SK-MEL-5 (cell line): ENCODE measurements around the gene KANK3. TPM values are rescaled to one million over a fixed set of nuclear protein-coding genes. Genes with fewer than 3 reads are reported as not detected.
"Not testable (repeated sequence)": the region's sequence is repeated elsewhere in the genome, so short reads cannot be mapped to it uniquely, and the experiment has no call there.

Experiments
- DNase-seq: peaks from one replicate; pipeline ENCODE4 v3.0.0-alpha.2; 2016; ENCODE audit warnings: low read depth, low spot score
- in situ Hi-C: cut with HindIII; loops from 2 replicates; pipeline ENCODE4 v1.10.0; 2016; ENCODE audit warnings: low sequenced_read_pairs, high pct_unique_total_duplicates, low pct_unique_long_range_greater_than_20kb
- total RNA-seq: library from RNA; depleted of rRNA; stranded (reverse); fragments of >200 nt; shearing (Covaris generic); gene quantifications from 2 replicates; pipeline ENCODE4 v1.2.3, GENCODE V29; 2014

KANK3 gene
- total RNA-seq, 1 experiment from 2014 or later: 0.24 TPM

GRCh38 chr19:8375766-8376165 is 32.7 kb upstream of the KANK3 start:
- in situ Hi-C loops, DNase-seq: not testable (repeated sequence)

GRCh38 chr19:8373867-8374813 is 31.1 kb upstream of the KANK3 start:
- in situ Hi-C loops: no loop called here
- peak; percentile 54 for DNase-seq

- in situ Hi-C loops: no loop called here
- no peak for DNase-seq
Observed at GRCh38 chr19:8371011-8371804, 28.1 kb upstream of the KANK3 start.

- DNase-seq: no peak
Observed at GRCh38 chr19:8370176-8371010, 27.3 kb upstream of the KANK3 start.

GRCh38 chr19:8367327-8368001 is 24.4 kb upstream of the KANK3 start:
- in situ Hi-C loops: no loop called here

More at GRCh38 chr19:8370176-8371010, 27.3 kb upstream of the KANK3 start:
- in situ Hi-C loops: no loop called here

GRCh38 chr19:8366961-8367326 is 23.9 kb upstream of the KANK3 start:
- DNase-seq: no peak
- in situ Hi-C loops: no loop called here

More at GRCh38 chr19:8367327-8368001, 24.4 kb upstream of the KANK3 start:
- peak; percentile 84 for DNase-seq

- no peak for DNase-seq
- in situ Hi-C loops: no loop called here
Observed at GRCh38 chr19:8366121-8366581, 23.1 kb upstream of the KANK3 start.

GRCh38 chr19:8363803-8364771 is 21.0 kb upstream of the KANK3 start, which contains the start of gene ANGPTL4:
Gene ANGPTL4, plus strand, starts transcription at chr19:8364155. Its CDS starts 167 bp downstream, at chr19:8364322.
- DNase-seq: no peak
- in situ Hi-C loops: no loop called here

GRCh38 chr19:8361921-8362793 is 19.1 kb upstream of the KANK3 start:
- DNase-seq: peak; percentile 93
- in situ Hi-C loops: no loop called here

GRCh38 chr19:8360196-8360595 is 17.1 kb upstream of the KANK3 start:
- in situ Hi-C loops: no loop called here
- DNase-seq: no peak

GRCh38 chr19:8358948-8359347 is 15.9 kb upstream of the KANK3 start:
- DNase-seq: no peak
- in situ Hi-C loops: no loop called here

GRCh38 chr19:8357007-8357521 is 14.0 kb upstream of the KANK3 start:
- DNase-seq: no peak
- in situ Hi-C loops: no loop called here

GRCh38 chr19:8355631-8356402 is 12.8 kb upstream of the KANK3 start:
- peak; percentile 32 for DNase-seq
- in situ Hi-C loops: no loop called here

- in situ Hi-C loops, DNase-seq: not testable (repeated sequence)
Observed at GRCh38 chr19:8352845-8353244, 9.8 kb upstream of the KANK3 start.
